CD4-positive, alpha-beta T cell (primary cell): ENCODE measurements around the gene TSC2. TPM values are rescaled to one million over a fixed set of nuclear protein-coding genes. Genes with fewer than 3 reads are reported as not detected.

ENCODE experiments used
- ATAC-seq: fragments of 200-7000 bp; cut with Tn5 transposase; one replicate; pipeline ENCODE4 v1.10.0; 2022; ENCODE audit warnings: mild to moderate bottlenecking; ENCODE audit not compliant: poor library complexity
- CTCF ChIA-PET: fragments of 350-600 bp; sonication (Branson Sonifier 250); formaldehyde crosslinking; loops from one replicate; lab custom pipeline; 2021; ENCODE audit warnings: antibody characterized with exemption, inconsistent platforms; lab: Charles Lee
- POLR2A ChIA-PET: fragments of 350-600 bp; sonication (Branson Sonifier 250); formaldehyde crosslinking; loops from one replicate; lab custom pipeline; 2021; ENCODE audit warnings: antibody characterized with exemption, inconsistent platforms; lab: Charles Lee
- DNase-seq, 14 experiments: peaks; one replicate each; pipeline ENCODE4 v3.0.0-alpha.2; 2013 to 2020; ENCODE audit warnings: mixed read lengths in 2 of 14
- H3K27ac ChIP-seq, 2 donors: one replicate each; pipeline versions ENCODE4 v1.5.1 to v1.7.0; 2013; ENCODE audit warnings: low read length in 2 of 2, low read depth in 1 of 2, mild to moderate bottlenecking in 1 of 2
- H3K27me3 ChIP-seq, 2 experiments: 1 replicate in 1 of 2; 2 replicates in 1 of 2; pipeline versions ENCODE4 v1.6.1 to v1.7.0; 2013; ENCODE audit warnings: low read length in 2 of 2, control low read depth in 1 of 2, mild to moderate bottlenecking in 1 of 2, moderate library complexity in 1 of 2; ENCODE audit not compliant: insufficient read depth in 2 of 2, control insufficient read depth in 1 of 2
- H3K36me3 ChIP-seq: one replicate; pipeline ENCODE4 v1.6.1; 2013; ENCODE audit warnings: low read length, control low read depth; ENCODE audit not compliant: insufficient read depth
- H3K4me1 ChIP-seq: one replicate; pipeline ENCODE4 v1.6.1; 2013; ENCODE audit warnings: low read length, control low read depth; ENCODE audit not compliant: insufficient read depth
- H3K4me3 ChIP-seq: one replicate; pipeline ENCODE4 v1.5.1; 2013; ENCODE audit warnings: mild to moderate bottlenecking, low read length, moderate library complexity
- H3K9me3 ChIP-seq, 2 experiments: 1 replicate in 1 of 2; 2 replicates in 1 of 2; pipeline versions ENCODE4 v1.6.1 to v1.7.0; 2013; ENCODE audit warnings: low read length in 2 of 2, mild to moderate bottlenecking in 2 of 2, control low read depth in 1 of 2, moderate library complexity in 1 of 2; ENCODE audit not compliant: control insufficient read depth in 1 of 2, insufficient read depth in 1 of 2
- H3K27ac Mint-ChIP-seq: one replicate; pipeline ENCODE4 v1.8.0; 2020; ENCODE audit warnings: mixed read lengths
- H3K27me3 Mint-ChIP-seq: one replicate; pipeline ENCODE4 v1.8.0; 2021; ENCODE audit warnings: mixed read lengths
- H3K36me3 Mint-ChIP-seq: one replicate; pipeline ENCODE4 v1.8.0; 2021; ENCODE audit warnings: low read depth, mixed read lengths
- H3K4me1 Mint-ChIP-seq: one replicate; pipeline ENCODE4 v1.8.0; 2021; ENCODE audit warnings: low read depth, mixed read lengths
- H3K4me3 Mint-ChIP-seq: one replicate; pipeline ENCODE4 v1.8.0; 2020; ENCODE audit warnings: mild to moderate bottlenecking, mixed read lengths
- H3K9me3 Mint-ChIP-seq: one replicate; pipeline ENCODE4 v1.8.0; 2020; ENCODE audit warnings: mixed read lengths
- intact Hi-C, 2 experiments: fragments of 100-400 bp; cut with DNase I in 1 of 2; cut with micrococcal nuclease in 1 of 2; formaldehyde crosslinking; loops; one replicate each; pipeline versions ENCODE4 v1.15.1 to v1.9.0; 2023 to 2025; cut with DNase I, micrococcal nuclease
- total RNA-seq, 174 experiments: library from RNA in 2 of 174; stranded (reverse) in 2 of 174; gene quantifications; one replicate each; pipeline ENCODE4 v1.2.3 and lab custom pipeline; 2021 to 2026
- TF ChIP-seq, protein P1 (sequence below): fragments of 200-600 bp; IDR thresholded peaks from one replicate; pipeline ENCODE4 v1.8.0; 2022; ENCODE audit warnings: antibody characterized with exemption, mild to moderate bottlenecking

TSC2 gene
- total RNA-seq, 2 experiments from 2014 or later, result 83.0 to 85.0 TPM

DNA sequence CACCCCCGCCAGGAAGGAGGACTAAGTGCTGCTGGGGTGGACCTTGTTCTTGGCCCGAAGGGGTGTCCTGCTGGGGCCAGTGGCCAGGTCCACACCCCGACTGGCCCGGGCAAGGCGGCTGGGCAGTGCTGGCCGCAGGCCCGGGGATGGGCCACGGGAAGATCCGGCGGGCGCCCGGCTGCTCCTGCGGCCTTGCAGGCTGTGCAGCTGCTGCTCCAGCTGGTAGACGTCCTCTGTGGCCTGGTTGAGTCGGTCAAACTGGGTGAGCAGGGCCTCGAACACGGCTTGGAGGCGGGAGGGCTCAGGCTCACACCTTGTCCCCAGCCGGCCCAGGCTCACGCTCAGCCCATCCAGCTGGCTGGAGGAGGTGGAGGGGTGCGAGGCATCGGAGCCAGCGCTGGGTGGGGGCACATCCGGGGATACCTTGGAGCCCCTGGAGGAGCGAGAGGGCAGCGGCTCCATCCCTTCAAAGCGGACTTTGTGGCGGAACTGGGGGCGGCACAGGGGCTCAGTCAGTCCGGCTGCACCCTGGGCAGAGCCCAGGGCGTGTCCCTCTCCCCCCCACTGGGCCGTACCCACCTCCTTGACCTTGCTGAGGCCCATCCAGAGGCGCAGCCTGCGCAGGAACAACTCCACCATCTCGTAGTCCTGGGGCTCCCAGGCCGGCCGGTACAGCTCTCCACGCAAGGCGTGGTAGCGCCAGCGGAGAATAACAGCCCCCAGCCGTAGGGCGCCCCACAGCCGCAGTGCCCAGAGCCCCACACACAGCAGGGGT, 42.1 kb downstream of the TSC2 start:
- POLR2A ChIA-PET, result no interaction called here
- DNase-seq, result no peak
- TF ChIP-seq, protein P1, sequence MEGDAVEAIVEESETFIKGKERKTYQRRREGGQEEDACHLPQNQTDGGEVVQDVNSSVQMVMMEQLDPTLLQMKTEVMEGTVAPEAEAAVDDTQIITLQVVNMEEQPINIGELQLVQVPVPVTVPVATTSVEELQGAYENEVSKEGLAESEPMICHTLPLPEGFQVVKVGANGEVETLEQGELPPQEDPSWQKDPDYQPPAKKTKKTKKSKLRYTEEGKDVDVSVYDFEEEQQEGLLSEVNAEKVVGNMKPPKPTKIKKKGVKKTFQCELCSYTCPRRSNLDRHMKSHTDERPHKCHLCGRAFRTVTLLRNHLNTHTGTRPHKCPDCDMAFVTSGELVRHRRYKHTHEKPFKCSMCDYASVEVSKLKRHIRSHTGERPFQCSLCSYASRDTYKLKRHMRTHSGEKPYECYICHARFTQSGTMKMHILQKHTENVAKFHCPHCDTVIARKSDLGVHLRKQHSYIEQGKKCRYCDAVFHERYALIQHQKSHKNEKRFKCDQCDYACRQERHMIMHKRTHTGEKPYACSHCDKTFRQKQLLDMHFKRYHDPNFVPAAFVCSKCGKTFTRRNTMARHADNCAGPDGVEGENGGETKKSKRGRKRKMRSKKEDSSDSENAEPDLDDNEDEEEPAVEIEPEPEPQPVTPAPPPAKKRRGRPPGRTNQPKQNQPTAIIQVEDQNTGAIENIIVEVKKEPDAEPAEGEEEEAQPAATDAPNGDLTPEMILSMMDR, result no peak
- CTCF ChIA-PET, result no interaction called here
- intact Hi-C loops, result no loop called here
- Mint-ChIP-seq H3K36me3 (peaks cover 35% of the 10 kb centered on the region), H3K27me3 (no peaks in the 10 kb centered on the region), H3K9me3 (no peaks in the 10 kb centered on the region), H3K27ac (no peak overlapping the region), H3K4me3 (no peak overlapping the region), H3K4me1 (no peaks in the 10 kb centered on the region)
- Histone ChIP-seq H3K27ac (no peak overlapping the region), H3K9me3 (no peaks in the 10 kb centered on the region), H3K4me1 (no peaks in the 10 kb centered on the region), H3K27me3 (no peaks in the 10 kb centered on the region), H3K36me3 (peaks cover 62% of the 10 kb centered on the region), H3K4me3 (no peak overlapping the region)
- ATAC-seq, result no peak

DNA sequence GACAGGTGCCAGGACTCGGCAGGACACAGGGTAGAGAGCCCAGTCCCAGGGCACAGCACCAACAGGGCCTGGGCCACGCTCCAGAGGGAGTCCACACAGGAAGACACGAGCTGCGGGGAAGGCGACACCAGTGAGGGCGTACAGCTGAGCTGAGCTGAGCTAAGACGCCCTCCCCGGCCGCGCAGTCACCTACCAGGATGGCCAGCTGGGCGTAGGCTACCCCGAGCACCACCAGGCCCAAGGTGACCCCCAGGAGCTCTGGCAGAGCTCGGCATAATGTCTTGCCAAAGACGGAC, 42.6 kb downstream of the TSC2 start:
- H3K9me3 Mint-ChIP-seq, result no peaks in the 10 kb centered on the region
- ChIA-PET POLR2A (no interaction called here), CTCF (no interaction called here)
- Histone ChIP-seq H3K27me3 (no peaks in the 10 kb centered on the region), H3K4me1 (no peaks in the 10 kb centered on the region), H3K27ac (no peak overlapping the region), H3K9me3 (no peaks in the 10 kb centered on the region), H3K4me3 (no peak overlapping the region), H3K36me3 (peaks cover 60% of the 10 kb centered on the region)
- no peak overlapping the region for H3K27ac Mint-ChIP-seq
- H3K36me3 Mint-ChIP-seq, result peaks cover 40% of the 10 kb centered on the region
- intact Hi-C loops, result no loop called here
- no peak for ATAC-seq
- DNase-seq, result no peak
- no peaks in the 10 kb centered on the region for H3K4me1 Mint-ChIP-seq
- no peak overlapping the region for H3K4me3 Mint-ChIP-seq
- TF ChIP-seq, protein P1, result no peak
- H3K27me3 Mint-ChIP-seq, result no peaks in the 10 kb centered on the region

DNA sequence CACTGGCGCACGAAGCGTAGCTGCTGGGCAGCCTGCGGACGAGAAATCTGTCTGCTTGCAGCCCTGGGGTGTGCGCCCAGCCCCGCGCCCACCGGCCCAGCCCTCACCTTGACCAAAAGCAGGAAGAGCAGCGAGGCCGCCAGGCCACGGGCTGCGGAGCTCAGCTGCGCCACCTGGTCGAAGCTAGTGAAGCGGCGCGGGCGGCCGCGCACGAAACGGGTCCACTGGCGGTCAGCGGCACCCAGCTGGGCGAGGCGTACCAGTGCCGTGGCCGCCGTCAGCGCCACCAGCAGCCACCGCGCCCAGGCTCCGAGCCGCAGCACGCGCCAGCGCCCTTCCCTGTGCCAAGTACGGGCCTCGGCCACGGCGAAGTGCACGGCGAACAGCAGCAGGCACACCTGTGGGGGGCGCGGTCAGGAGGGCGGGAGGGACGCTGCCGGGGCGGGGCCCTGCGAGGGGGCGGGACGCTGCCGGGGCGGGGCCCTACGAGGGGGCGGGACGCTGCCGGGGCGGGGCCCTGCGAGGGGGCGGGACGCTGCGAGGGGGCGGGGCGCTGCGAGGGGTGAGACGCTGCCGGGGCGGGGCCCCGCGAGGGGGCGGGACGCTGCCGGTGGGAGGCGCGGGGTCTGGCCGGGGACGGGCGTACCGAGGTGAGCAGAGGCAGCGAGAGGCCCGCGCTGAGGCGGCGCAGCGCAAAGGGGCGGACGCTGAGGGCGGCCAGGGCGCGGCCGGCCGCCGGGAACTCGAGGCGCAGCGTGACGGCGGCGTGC, 43.2 kb downstream of the TSC2 start:
- ChIA-PET CTCF (no interaction called here), POLR2A (no interaction called here)
- DNase-seq (peak in 5 of 14 experiments; percentile 13 to 56 (median 40)), ATAC-seq (no peak)
- no peaks in the 10 kb centered on the region for H3K4me1 Mint-ChIP-seq
- intact Hi-C loops, result no loop called here
- TF ChIP-seq, protein P1, result no peak
- no peaks in the 10 kb centered on the region for H3K9me3 Mint-ChIP-seq
- no peak overlapping the region for H3K27ac ChIP-seq
- no peak overlapping the region for H3K4me3 ChIP-seq
- no peaks in the 10 kb centered on the region for H3K27me3 Mint-ChIP-seq
- H3K27ac Mint-ChIP-seq, result no peak overlapping the region
- no peaks in the 10 kb centered on the region for H3K27me3 ChIP-seq
- H3K4me1 ChIP-seq, result no peaks in the 10 kb centered on the region
- peaks cover 45% of the 10 kb centered on the region for H3K36me3 Mint-ChIP-seq
- H3K4me3 Mint-ChIP-seq, result no peak overlapping the region
- H3K9me3 ChIP-seq, result no peaks in the 10 kb centered on the region
- H3K36me3 ChIP-seq, result peaks cover 59% of the 10 kb centered on the region
